ENCODE measurements around the gene ISYNA1. TPM values are rescaled to one million over a fixed set of nuclear protein-coding genes. Genes with fewer than 3 reads are reported as not detected.

The ISYNA1 gene
- total and polyA plus RNA-seq, 2 of the 13 experiments (the other 11 are each of a cell fraction or from before 2014, with no cell fraction given), result 29.6 to 48.5 TPM

DNA sequence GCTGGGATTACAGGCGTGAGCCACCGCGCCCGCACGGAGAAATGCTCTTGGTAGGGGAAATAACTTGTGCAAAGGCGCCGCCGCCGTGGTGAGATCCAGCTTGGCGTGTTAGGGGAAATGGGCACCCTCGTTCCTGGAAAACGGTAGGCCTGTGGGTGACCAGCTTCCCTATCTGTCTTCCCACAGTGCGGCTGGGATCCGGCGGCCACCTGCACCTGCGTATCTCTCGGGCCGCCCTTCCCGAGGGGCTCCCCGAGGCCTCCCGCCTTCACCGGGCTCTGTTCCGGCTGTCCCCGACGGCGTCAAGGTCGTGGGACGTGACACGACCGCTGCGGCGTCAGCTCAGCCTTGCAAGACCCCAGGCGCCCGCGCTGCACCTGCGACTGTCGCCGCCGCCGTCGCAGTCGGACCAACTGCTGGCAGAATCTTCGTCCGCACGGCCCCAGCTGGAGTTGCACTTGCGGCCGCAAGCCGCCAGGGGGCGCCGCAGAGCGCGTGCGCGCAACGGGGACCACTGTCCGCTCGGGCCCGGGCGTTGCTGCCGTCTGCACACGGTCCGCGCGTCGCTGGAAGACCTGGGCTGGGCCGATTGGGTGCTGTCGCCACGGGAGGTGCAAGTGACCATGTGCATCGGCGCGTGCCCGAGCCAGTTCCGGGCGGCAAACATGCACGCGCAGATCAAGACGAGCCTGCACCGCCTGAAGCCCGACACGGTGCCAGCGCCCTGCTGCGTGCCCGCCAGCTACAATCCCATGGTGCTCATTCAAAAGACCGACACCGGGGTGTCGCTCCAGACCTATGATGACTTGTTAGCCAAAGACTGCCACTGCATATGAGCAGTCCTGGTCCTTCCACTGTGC is 49.6 kb downstream of the ISYNA1 start (continued):
- TF ChIP-seq JUN (CRISPR knock-in tag; IDR thresholded peaks at IDR 0.05) (peak; percentile 61; the same call in 1 of the 2 replicates), SMARCE1 (IDR thresholded peaks at IDR 0.05; ENCODE audit: borderline replicate concordance) (no peak), TCF7 (IDR thresholded peaks at IDR 0.05; ENCODE audit: low read depth) (no peak), HOXA5 (CRISPR knock-in tag; IDR thresholded peaks at IDR 0.05) (peak; percentile 91), ATRX (CRISPR knock-in tag; IDR thresholded peaks at IDR 0.05; ENCODE audit: borderline replicate concordance) (no peak), TBL1XR1 (IDR thresholded peaks at IDR 0.05; ENCODE audit: borderline replicate concordance, low read length, partially characterized antibody) (no peak), ZNF773 (CRISPR knock-in tag; IDR thresholded peaks at IDR 0.05; ENCODE audit: borderline replicate concordance) (peak; percentile 89; the same call in 1 of the 2 replicates), RFX1 (IDR thresholded peaks at IDR 0.05) (no peak), PAWR (CRISPR knock-in tag; IDR thresholded peaks at IDR 0.05; ENCODE audit: borderline replicate concordance) (peak; percentile 96; the same call in 1 of the 2 replicates), NFRKB (IDR thresholded peaks at IDR 0.05) (no peak)
- TF ChIP-seq, protein P1, sequence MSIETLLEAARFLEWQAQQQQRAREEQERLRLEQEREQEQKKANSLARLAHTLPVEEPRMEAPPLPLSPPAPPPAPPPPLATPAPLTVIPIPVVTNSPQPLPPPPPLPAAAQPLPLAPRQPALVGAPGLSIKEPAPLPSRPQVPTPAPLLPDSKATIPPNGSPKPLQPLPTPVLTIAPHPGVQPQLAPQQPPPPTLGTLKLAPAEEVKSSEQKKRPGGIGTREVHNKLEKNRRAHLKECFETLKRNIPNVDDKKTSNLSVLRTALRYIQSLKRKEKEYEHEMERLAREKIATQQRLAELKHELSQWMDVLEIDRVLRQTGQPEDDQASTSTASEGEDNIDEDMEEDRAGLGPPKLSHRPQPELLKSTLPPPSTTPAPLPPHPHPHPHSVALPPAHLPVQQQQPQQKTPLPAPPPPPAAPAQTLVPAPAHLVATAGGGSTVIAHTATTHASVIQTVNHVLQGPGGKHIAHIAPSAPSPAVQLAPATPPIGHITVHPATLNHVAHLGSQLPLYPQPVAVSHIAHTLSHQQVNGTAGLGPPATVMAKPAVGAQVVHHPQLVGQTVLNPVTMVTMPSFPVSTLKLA (IDR thresholded peaks at IDR 0.05), result 0 out of 2 replicates have a peak, but pooled peaks have one; percentile 14
- TF ChIP-seq, protein P2, sequence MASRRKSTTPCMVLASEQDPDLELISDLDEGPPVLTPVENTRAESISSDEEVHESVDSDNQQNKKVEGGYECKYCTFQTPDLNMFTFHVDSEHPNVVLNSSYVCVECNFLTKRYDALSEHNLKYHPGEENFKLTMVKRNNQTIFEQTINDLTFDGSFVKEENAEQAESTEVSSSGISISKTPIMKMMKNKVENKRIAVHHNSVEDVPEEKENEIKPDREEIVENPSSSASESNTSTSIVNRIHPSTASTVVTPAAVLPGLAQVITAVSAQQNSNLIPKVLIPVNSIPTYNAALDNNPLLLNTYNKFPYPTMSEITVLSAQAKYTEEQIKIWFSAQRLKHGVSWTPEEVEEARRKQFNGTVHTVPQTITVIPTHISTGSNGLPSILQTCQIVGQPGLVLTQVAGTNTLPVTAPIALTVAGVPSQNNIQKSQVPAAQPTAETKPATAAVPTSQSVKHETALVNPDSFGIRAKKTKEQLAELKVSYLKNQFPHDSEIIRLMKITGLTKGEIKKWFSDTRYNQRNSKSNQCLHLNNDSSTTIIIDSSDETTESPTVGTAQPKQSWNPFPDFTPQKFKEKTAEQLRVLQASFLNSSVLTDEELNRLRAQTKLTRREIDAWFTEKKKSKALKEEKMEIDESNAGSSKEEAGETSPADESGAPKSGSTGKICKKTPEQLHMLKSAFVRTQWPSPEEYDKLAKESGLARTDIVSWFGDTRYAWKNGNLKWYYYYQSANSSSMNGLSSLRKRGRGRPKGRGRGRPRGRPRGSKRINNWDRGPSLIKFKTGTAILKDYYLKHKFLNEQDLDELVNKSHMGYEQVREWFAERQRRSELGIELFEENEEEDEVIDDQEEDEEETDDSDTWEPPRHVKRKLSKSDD (CRISPR knock-in tag; IDR thresholded peaks at IDR 0.05; ENCODE audit: low read depth), result peak; percentile 78; the same call in 1 of the 2 replicates
- TF ChIP-seq, protein P3, sequence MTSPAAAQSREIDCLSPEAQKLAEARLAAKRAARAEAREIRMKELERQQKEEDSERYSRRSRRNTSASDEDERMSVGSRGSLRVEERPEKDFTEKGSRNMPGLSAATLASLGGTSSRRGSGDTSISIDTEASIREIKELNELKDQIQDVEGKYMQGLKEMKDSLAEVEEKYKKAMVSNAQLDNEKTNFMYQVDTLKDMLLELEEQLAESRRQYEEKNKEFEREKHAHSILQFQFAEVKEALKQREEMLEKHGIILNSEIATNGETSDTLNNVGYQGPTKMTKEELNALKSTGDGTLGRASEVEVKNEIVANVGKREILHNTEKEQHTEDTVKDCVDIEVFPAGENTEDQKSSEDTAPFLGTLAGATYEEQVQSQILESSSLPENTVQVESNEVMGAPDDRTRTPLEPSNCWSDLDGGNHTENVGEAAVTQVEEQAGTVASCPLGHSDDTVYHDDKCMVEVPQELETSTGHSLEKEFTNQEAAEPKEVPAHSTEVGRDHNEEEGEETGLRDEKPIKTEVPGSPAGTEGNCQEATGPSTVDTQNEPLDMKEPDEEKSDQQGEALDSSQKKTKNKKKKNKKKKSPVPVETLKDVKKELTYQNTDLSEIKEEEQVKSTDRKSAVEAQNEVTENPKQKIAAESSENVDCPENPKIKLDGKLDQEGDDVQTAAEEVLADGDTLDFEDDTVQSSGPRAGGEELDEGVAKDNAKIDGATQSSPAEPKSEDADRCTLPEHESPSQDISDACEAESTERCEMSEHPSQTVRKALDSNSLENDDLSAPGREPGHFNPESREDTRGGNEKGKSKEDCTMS (CRISPR knock-in tag; conservative IDR thresholded peaks at IDR 0.05), result no peak
- TF ChIP-seq, protein P4, sequence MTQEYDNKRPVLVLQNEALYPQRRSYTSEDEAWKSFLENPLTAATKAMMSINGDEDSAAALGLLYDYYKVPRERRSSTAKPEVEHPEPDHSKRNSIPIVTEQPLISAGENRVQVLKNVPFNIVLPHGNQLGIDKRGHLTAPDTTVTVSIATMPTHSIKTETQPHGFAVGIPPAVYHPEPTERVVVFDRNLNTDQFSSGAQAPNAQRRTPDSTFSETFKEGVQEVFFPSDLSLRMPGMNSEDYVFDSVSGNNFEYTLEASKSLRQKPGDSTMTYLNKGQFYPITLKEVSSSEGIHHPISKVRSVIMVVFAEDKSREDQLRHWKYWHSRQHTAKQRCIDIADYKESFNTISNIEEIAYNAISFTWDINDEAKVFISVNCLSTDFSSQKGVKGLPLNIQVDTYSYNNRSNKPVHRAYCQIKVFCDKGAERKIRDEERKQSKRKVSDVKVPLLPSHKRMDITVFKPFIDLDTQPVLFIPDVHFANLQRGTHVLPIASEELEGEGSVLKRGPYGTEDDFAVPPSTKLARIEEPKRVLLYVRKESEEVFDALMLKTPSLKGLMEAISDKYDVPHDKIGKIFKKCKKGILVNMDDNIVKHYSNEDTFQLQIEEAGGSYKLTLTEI (CRISPR knock-in tag; conservative IDR thresholded peaks at IDR 0.05), result no peak
- TF ChIP-seq, protein P5, sequence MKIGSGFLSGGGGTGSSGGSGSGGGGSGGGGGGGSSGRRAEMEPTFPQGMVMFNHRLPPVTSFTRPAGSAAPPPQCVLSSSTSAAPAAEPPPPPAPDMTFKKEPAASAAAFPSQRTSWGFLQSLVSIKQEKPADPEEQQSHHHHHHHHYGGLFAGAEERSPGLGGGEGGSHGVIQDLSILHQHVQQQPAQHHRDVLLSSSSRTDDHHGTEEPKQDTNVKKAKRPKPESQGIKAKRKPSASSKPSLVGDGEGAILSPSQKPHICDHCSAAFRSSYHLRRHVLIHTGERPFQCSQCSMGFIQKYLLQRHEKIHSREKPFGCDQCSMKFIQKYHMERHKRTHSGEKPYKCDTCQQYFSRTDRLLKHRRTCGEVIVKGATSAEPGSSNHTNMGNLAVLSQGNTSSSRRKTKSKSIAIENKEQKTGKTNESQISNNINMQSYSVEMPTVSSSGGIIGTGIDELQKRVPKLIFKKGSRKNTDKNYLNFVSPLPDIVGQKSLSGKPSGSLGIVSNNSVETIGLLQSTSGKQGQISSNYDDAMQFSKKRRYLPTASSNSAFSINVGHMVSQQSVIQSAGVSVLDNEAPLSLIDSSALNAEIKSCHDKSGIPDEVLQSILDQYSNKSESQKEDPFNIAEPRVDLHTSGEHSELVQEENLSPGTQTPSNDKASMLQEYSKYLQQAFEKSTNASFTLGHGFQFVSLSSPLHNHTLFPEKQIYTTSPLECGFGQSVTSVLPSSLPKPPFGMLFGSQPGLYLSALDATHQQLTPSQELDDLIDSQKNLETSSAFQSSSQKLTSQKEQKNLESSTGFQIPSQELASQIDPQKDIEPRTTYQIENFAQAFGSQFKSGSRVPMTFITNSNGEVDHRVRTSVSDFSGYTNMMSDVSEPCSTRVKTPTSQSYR (CRISPR knock-in tag; IDR thresholded peaks at IDR 0.05; ENCODE audit: borderline replicate concordance), result 0 out of 2 replicates have a peak, but pooled peaks have one; percentile 12
